ENCODE data around the gene COL5A1. TPM values are rescaled to one million over a fixed set of nuclear protein-coding genes. Genes with fewer than 3 reads are reported as not detected.

The COL5A1 gene
- total RNA-seq, 2 donors from 2014 or later, result 10.9 to 21.7 TPM

- no peak for DNase-seq
- no peak for TF ChIP-seq CTCF (IDR thresholded peaks at IDR 0.05)
- Histone ChIP-seq H3K27me3 (no peaks in the 10 kb centered on the region), H3K36me3 (no peaks in the 10 kb centered on the region), H3K4me3 (no peak overlapping the region), H3K9me3 (no peaks in the 10 kb centered on the region), H3K9ac (ENCODE audit: low read depth in 2 of 2, low read length in 2 of 2) (no peak overlapping the region), H3K27ac (no peak overlapping the region), H3K4me1 (no peaks in the 10 kb centered on the region)
- intact Hi-C loops (cut with DNase I), result no loop called here
Observed at GRCh38 chr9:134802216-134802795, 160.7 kb downstream of the COL5A1 start.

- no peak for DNase-seq
- Histone ChIP-seq H3K27ac (no peak overlapping the region), H3K4me1 (no peaks in the 10 kb centered on the region), H3K27me3 (no peaks in the 10 kb centered on the region), H3K9me3 (no peaks in the 10 kb centered on the region), H3K4me3 (no peak overlapping the region), H3K9ac (ENCODE audit: low read depth in 2 of 2, low read length in 2 of 2) (no peak overlapping the region), H3K36me3 (no peaks in the 10 kb centered on the region)
- intact Hi-C loops (cut with DNase I), result no loop called here
- no peak for TF ChIP-seq CTCF (IDR thresholded peaks at IDR 0.05)
Observed at GRCh38 chr9:134804871-134805270, 163.3 kb downstream of the COL5A1 start.

GRCh38 chr9:134807716-134808446 is 166.3 kb downstream of the COL5A1 start:
- H3K36me3 ChIP-seq, result no peaks in the 10 kb centered on the region
- H3K4me1 ChIP-seq, result no peaks in the 10 kb centered on the region
- no peak for DNase-seq
- intact Hi-C loops (cut with DNase I), result no loop called here
- no peaks in the 10 kb centered on the region for H3K27me3 ChIP-seq
- no peak for TF ChIP-seq CTCF (IDR thresholded peaks at IDR 0.05)
- H3K9me3 ChIP-seq, result no peaks in the 10 kb centered on the region
- no peak overlapping the region for H3K9ac ChIP-seq (ENCODE audit: low read depth in 2 of 2, low read length in 2 of 2)
- H3K27ac ChIP-seq, result no peak overlapping the region
- H3K4me3 ChIP-seq, result no peak overlapping the region

GRCh38 chr9:134808447-134808792 is 166.8 kb downstream of the COL5A1 start:
- Histone ChIP-seq H3K27me3 (no peaks in the 10 kb centered on the region), H3K36me3 (no peaks in the 10 kb centered on the region), H3K9ac (ENCODE audit: low read depth in 2 of 2, low read length in 2 of 2) (no peak overlapping the region), H3K4me3 (no peak overlapping the region), H3K9me3 (no peaks in the 10 kb centered on the region), H3K4me1 (no peaks in the 10 kb centered on the region), H3K27ac (no peak overlapping the region)
- no peak for TF ChIP-seq CTCF (IDR thresholded peaks at IDR 0.05)
- no peak for DNase-seq
- intact Hi-C loops (cut with DNase I), result no loop called here

GRCh38 chr9:134809292-134809691 is 167.7 kb downstream of the COL5A1 start:
- TF ChIP-seq CTCF (IDR thresholded peaks at IDR 0.05), result no peak
- no peaks in the 10 kb centered on the region for H3K9me3 ChIP-seq
- no peak for DNase-seq
- H3K27ac ChIP-seq, result no peak overlapping the region
- no peaks in the 10 kb centered on the region for H3K4me1 ChIP-seq
- no peaks in the 10 kb centered on the region for H3K36me3 ChIP-seq
- H3K9ac ChIP-seq (ENCODE audit: low read depth in 2 of 2, low read length in 2 of 2), result no peak overlapping the region
- H3K27me3 ChIP-seq, result no peaks in the 10 kb centered on the region
- intact Hi-C loops (cut with DNase I), result no loop called here
- H3K4me3 ChIP-seq, result no peak overlapping the region

All from colonic mucosa (tissue), 4 donors.